GM12874 (cell line): Measurements from ENCODE around the gene CPHXL2.

ENCODE experiments used
- TF ChIP-seq, protein P1 (sequence below): IDR thresholded peaks from 2 replicates; pipeline ENCODE4 v1.5.1; 2011; ENCODE audit warnings: low read depth, mild to moderate bottlenecking, control low read depth, low read length, moderate library complexity; ENCODE audit not compliant: insufficient read depth

Gene CPHXL2

GRCh38 chr16:75644240-75645012, 32.4 kb downstream of the CPHXL2 start:
- TF ChIP-seq, protein P1, sequence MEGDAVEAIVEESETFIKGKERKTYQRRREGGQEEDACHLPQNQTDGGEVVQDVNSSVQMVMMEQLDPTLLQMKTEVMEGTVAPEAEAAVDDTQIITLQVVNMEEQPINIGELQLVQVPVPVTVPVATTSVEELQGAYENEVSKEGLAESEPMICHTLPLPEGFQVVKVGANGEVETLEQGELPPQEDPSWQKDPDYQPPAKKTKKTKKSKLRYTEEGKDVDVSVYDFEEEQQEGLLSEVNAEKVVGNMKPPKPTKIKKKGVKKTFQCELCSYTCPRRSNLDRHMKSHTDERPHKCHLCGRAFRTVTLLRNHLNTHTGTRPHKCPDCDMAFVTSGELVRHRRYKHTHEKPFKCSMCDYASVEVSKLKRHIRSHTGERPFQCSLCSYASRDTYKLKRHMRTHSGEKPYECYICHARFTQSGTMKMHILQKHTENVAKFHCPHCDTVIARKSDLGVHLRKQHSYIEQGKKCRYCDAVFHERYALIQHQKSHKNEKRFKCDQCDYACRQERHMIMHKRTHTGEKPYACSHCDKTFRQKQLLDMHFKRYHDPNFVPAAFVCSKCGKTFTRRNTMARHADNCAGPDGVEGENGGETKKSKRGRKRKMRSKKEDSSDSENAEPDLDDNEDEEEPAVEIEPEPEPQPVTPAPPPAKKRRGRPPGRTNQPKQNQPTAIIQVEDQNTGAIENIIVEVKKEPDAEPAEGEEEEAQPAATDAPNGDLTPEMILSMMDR, result no peak

GRCh38 chr16:75640598-75640997, 36.2 kb downstream of the CPHXL2 start:
- TF ChIP-seq, protein P1, result no peak

DNA sequence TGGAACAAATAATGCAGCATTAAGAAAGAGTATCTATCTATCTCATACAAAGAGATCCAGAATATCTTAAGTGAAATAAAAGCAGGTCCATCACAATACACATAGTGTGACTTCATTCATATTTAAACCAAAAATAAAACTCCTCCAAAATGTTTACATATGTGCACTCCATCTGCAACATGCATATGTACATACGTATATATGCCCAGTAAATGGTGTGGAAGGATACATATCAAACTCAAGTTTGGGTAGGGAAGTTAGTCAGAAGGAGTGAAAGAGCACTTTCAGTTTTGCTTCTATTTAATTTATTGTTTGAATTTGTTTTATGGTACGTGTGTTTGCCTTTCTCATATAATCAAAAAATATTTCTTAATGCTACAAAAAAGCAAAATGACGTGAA, 41.8 kb downstream of the CPHXL2 start:
- TF ChIP-seq, protein P1, result no peak

- TF ChIP-seq, protein P1, result no peak
Observed at GRCh38 chr16:75632857-75633256, 44.0 kb downstream of the CPHXL2 start.

GRCh38 chr16:75630052-75630451, 46.8 kb downstream of the CPHXL2 start:
- TF ChIP-seq, protein P1, result no peak

DNA sequence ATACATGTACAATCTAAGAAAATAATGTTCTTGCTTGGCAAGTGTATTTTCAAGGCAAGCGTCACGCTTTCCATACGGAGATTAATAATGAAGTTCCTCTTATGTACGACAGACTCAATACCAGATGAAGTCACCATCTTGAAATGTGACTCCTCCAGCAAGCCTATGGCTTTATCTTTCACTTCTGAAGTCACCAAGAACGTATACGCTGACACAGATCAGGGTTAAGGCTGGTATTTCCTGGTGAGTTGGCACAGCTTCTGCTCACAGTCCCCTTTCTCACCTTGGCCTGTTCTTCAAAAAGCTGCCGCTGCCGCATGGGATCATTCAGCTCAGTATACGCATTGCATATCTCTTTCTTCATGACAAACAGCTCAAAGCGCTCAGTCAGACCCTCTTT, 47.7 kb downstream of the CPHXL2 start:
- TF ChIP-seq, protein P1, result no peak

- TF ChIP-seq, protein P1, result no peak
Observed at GRCh38 chr16:75628351-75628750, 48.5 kb downstream of the CPHXL2 start.
